Measurements from ENCODE around the gene MEN1.

Gene MEN1

DNA sequence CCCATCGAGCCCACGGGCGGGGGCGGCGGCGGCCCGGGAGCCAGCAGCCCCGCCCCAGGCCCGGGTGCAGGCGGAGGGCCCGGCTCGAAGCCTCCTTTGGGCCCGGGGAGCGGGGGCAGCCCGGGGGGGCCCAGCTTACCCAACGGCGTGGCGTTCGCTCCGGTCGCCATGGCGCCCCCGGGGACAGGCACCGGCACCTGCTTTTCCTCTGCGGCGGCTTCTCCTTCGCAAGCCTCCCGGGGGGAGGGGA, 32.2 kb downstream of the MEN1 start:
- DNase-seq = no peak

- DNase-seq = peak; percentile 86
These were observed 32.7 kb downstream of the MEN1 start for GRCh38 chr11:64777449-64778222.

GRCh38 chr11:64776875-64777274, 33.5 kb downstream of the MEN1 start:
- DNase-seq = no peak

DNA sequence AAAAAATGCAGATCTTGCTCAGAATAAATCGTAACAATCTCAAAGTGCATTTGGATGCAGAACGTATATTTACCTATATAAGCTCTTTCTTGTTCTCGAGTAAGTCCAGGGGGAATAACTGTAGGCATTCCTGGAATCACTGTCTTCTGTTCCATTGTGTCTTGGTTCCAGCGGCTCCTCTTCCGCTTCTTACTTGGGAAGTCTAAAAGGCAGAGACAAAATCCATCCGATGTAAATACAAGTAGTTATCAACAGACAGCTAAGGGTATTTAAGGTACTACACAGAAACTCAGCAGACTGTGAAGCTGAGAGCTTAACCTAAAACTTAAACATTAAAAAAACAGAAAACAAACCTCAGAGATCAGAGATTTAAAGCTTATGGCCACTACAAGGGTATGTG, 33.9 kb downstream of the MEN1 start:
- DNase-seq = no peak

DNA sequence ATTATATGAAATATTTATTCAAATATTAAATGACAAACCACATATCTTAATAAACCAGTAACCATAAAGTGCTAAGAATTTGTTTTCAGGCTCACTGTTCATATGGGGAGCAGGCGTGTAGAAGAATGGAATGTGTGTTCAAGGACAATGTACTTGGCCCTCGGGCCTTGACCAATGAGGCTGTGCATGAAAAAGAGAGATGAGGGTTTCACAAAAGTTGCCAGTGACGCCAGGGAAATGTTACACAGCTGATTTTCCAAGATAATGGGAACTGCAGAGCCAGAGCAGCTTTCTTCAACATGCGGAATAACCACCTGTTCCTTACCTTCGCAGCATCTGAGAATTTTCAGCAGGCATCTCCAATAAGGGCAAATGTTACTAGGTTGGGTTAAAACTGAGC, 36.2 kb downstream of the MEN1 start:
- DNase-seq = no peak

DNA sequence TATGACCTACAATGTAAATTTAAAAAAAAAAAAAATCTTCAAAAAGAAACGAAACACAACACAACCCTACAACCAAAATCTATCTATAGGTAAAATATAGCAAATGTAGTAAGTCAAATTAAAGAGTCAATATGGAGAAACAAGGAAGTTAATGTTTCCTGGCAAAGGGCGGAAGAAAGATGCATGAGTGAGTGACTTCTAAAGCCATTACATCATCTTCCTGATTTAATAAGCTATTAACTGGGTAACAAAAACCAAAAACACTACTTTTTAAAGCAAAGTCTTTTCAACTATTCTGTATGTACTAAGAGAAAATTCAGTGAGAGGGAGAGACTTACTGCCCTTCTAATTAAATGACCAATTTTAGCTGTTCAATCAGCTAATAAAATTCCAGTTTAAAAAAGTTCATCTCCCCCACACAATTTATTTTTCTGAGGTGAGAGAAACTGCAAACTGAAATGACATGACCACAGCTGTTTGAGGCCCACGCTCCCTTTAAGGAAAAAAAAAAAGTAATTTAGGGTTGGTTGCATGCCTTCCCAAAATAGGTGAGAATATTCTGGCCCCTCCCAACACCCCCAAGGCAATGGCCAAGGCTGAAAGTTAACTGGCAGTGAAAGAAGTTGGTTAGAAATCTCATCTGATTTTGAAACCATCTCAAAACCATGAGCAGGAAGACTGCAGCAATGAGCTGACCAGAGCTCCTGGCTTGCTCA, 37.9 kb downstream of the MEN1 start:
- DNase-seq = no peak

GRCh38 chr11:64771861-64772260, 38.5 kb downstream of the MEN1 start:
- no peak for DNase-seq

GRCh38 chr11:64770120-64770519, 40.2 kb downstream of the MEN1 start:
- no peak for DNase-seq

GRCh38 chr11:64769283-64769682, 41.1 kb downstream of the MEN1 start:
- no peak for DNase-seq

DNA sequence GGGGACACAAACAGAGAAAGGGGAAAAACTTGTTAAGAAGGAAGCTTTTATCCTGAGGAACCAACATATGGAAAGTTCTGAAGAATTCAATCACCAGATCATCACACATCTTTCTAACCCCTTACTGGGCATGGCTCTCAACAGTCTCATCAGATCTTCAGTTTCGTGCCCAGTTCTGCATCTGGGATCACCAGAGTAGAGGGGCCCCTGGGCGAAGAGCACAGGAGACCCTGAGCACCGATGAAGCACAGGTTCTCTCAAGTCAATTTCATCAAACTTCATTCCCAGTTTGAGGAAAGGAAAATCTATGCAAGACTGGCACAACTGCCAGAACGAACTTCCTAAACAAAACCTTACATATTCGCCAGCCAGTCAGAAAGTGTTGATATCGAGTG, 42.1 kb downstream of the MEN1 start:
- no peak for DNase-seq

DNA sequence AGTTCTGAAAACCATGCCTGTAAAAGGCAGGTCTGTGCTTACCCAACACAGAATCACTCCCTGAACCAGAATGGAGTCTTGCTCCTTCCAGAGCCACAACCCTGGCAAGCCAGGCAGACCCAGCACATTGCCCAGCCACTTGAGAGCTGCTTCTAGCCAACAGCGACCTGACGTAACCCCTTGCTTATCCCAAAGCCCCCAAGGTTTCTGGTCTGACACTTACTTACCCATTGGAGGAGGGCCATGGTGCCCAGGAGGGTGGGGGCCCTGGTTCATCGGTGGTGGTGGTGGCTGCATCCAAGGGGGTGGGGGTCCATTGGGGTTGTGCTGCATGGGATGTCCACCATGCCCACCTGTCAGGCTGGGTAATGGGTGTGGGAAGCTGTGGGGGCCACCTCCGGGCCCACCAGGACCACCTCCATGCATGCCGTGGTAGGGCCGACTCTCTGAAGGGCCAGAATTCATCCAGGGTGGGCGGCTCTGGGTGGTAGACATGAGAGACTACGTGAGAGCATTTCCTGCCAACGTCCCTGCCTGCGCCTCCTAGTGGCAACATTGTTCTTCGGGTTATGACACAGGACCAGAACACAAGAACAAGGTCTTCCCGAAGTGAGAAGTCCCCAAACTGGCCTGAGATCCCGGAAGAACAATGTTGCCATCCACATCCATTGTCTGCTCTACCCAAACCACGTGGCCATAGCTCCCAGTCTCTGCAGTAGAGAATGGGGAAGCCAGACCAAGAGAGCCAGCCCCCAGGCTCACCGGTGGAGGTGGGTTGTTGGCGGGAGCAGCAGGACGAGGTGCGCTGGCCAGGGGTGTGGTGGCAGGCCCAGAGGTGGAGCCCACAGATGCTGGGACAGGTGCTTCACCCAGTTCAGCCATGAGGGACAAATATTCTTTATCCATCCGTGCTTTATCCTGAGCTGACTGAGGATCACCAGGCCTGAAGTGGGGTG, 42.7 kb downstream of the MEN1 start:
- no peak for DNase-seq

GRCh38 chr11:64766881-64767280, 43.5 kb downstream of the MEN1 start:
- DNase-seq = no peak

GRCh38 chr11:64765851-64766665, 44.3 kb downstream of the MEN1 start:
- no peak for DNase-seq

DNA sequence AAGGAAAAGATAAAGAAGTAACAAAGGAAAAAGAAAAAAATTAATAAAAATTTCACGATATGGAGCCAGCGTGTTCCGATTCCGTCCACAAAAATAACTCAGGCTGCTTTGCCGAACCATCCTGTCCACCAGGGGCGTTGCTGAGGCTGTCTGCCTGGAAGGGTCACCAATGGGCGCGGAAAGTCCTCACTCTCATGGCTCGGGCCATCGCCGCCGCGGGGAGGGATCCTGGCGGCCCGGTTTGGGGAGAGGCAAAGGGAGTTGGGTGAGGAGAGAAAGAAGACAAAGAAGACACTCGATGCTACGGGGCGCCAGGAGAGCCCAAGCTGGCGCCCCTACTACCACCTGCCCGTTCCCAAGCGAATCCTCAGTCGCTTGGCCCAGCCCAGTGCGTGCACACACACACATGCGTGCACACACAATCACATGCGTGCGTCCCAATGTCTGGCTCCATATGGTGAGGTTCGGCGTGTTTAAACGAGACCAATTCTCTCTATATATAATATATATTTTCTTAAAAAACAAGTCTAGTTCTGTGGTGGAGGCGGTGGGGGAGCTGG, 45.0 kb downstream of the MEN1 start:
- DNase-seq = no peak

DNA sequence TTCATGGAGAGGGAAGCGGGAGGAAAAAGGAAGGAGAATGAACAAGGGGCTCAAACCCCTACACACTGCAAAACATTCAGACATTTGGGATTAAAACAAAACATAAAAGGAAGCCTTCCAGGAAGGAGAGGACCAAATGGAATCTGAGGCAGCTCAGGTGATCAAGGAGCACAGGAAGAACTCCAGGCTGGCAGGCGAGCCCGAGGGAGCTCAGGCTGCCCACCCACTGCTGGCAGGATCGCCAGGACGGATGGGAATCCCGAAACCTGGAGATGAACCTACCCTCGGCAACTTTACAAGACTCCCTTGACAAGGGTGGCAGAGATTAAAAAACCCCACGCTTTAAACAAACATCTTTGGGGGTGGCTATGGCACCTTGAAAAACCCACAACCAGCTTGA, 45.6 kb downstream of the MEN1 start:
- DNase-seq = no peak

GRCh38 chr11:64764040-64764611, 46.2 kb downstream of the MEN1 start:
- DNase-seq = no peak

GRCh38 chr11:64763526-64764039, 46.8 kb downstream of the MEN1 start:
- DNase-seq = no peak

DNA sequence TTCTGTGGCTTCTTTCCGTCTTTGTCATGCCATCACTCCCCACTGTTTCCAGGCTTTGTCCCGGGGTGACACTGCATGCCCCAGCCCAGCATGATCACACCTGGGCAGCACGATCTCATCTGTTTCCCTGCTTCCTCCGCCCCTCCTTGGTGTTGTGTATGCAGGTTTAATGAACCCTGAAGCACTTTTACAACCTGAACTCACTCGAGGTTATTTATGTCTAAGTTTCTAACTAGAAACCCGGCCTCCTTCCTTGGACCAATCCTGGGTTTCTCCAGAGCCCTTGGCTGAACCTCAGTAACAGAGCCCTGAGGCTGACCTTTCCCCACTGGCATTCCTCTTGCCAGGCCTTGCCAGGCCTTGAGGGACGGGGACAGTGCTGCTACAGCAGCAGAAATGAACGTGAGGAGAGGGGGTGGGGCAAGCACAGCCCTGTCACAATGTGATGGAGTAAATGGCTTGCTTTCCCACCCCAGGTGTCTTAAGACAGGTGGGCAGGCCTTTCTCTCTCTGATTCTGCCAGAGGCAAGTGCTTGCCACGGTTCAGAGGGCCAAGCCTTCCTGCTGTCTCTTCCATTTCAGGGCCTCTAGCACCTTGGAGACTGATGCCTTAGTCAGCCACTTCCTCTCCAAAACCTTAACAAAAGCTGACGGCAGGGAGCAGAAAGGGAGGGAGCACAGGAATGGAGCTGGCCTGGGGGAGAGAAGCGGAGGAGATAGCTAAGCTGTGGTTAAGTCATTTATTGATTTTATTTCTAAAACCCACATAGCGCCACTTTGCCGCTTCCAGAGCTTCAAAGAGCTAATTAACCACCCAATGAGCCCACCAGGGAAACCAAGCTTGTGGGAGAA, 47.5 kb downstream of the MEN1 start:
- no peak for DNase-seq

- DNase-seq = no peak
These were observed 48.1 kb downstream of the MEN1 start for GRCh38 chr11:64762277-64762673.

- DNase-seq = no peak
These were observed 49.5 kb downstream of the MEN1 start for GRCh38 chr11:64760759-64761420.
